HL-60/S4 treated with phorbol 12-myristate 13-acetate at 8.2 ng/mL for 4 days and 3 days (cell line): Measurements from ENCODE around the gene C1orf210.

Experiments
- in situ Hi-C: fragments of 300-500 bp; cut with MboI; formaldehyde crosslinking; loops from 2 replicates; pipeline ENCODE4 v1.15.0; 2022; ENCODE audit warnings: low sequenced_read_pairs

C1orf210 gene

GRCh38 chr1:43312663-43313515, 27.5 kb upstream of the C1orf210 start:
- in situ Hi-C loops, result no loop called here

- in situ Hi-C loops, result no loop called here
Measured at GRCh38 chr1:43312212-43312623, 26.8 kb upstream of the C1orf210 start.

GRCh38 chr1:43311521-43311920, 26.1 kb upstream of the C1orf210 start:
- in situ Hi-C loops, result no loop called here

GRCh38 chr1:43309405-43310025, 24.1 kb upstream of the C1orf210 start:
- in situ Hi-C loops, result no loop called here

GRCh38 chr1:43308635-43309404, 23.4 kb upstream of the C1orf210 start:
- in situ Hi-C loops, result no loop called here

GRCh38 chr1:43307458-43308158, 22.2 kb upstream of the C1orf210 start:
- in situ Hi-C loops, result no loop called here

GRCh38 chr1:43306688-43307457, 21.5 kb upstream of the C1orf210 start:
- in situ Hi-C loops, result no loop called here

- in situ Hi-C loops, result no loop called here
Measured at GRCh38 chr1:43305926-43306687, 20.7 kb upstream of the C1orf210 start.

- in situ Hi-C loops, result no loop called here
Measured at GRCh38 chr1:43305461-43305860, 20.1 kb upstream of the C1orf210 start.

GRCh38 chr1:43304771-43305300, 19.5 kb upstream of the C1orf210 start:
- in situ Hi-C loops, result no loop called here

GRCh38 chr1:43304314-43304681, 18.9 kb upstream of the C1orf210 start:
- in situ Hi-C loops, result no loop called here

- in situ Hi-C loops, result no loop called here
Measured at GRCh38 chr1:43303471-43304313, 18.3 kb upstream of the C1orf210 start.

- in situ Hi-C loops, result no loop called here
Measured at GRCh38 chr1:43302721-43303470, 17.5 kb upstream of the C1orf210 start.

- in situ Hi-C loops, result no loop called here
Measured at GRCh38 chr1:43302201-43302600, 16.8 kb upstream of the C1orf210 start.

- in situ Hi-C loops, result no loop called here
Measured at GRCh38 chr1:43300378-43301094, 15.2 kb upstream of the C1orf210 start, which contains the start of gene TIE1. TIE1 (plus strand) TSS chr1:43300982; CDS start chr1:43301072, 90 bp downstream.

GRCh38 chr1:43299101-43299500, 13.7 kb upstream of the C1orf210 start:
- in situ Hi-C loops, result no loop called here

- in situ Hi-C loops, result no loop called here
Measured at GRCh38 chr1:43298055-43298454, 12.7 kb upstream of the C1orf210 start.
